ENCODE data around the gene AMH.
A peak's percentile ranks its signal among the peaks of the same experiment; 100 is the strongest.

Gene AMH

DNA sequence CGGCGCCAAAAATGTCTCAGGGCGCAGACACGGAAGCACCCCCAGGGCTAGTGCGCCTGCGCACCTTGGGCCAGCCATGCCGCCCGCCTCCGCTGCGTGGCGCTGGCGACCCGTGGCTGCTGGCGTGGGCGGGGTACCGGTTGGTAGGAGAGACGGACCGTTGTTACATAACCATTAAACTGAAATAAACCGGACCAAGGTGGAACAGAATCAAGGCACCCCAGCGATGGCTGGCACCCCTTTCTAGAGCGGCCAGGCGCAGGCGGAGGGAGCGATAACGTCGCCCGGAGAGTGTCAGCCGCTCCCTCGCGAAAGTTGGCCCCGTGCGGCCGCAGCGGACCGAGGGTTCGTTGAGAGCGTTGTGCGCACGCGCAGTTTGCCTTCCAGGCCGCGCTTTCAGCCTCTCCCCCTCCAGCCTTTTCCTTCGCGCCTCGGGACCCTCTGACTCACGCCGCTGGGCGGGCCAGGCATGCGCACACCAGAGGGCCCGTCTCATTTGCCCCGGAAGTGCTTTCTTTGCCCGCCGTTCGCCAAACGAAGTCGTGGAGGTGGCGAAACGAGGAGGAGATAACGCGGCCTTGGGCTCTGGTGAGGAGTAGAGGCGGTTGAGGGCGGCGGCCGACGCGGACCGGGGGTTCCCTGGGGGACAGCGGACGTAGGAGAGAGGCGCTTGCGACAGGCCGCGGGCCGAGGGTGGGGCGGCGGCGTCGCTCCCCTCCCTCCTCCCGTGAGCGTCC, 12.6 kb upstream of the AMH start, which contains the start of the genes PLEKHJ1 and SF3A2 (continued):
- TF ChIP-seq ZNF18 (tag by site-specific recombination; IDR thresholded peaks at IDR 0.05) (0 out of 2 replicates have a peak, but pooled peaks have one; percentile 13), ZNF302 (tag by site-specific recombination; IDR thresholded peaks at IDR 0.05; ENCODE audit: low read depth) (no peak), SP2 (tag by site-specific recombination; IDR thresholded peaks at IDR 0.05) (peak; percentile 96), ZNF513 (tag by site-specific recombination; IDR thresholded peaks at IDR 0.05) (no peak), ZNF350 (tag by site-specific recombination; IDR thresholded peaks at IDR 0.05) (no peak), REPIN1 (tag by site-specific recombination; IDR thresholded peaks at IDR 0.05; ENCODE audit: low read depth) (0 out of 2 replicates have a peak, but pooled peaks have one; percentile 36), ZNF830 (tag by site-specific recombination; IDR thresholded peaks at IDR 0.05; ENCODE audit: low read depth) (no peak), FEZF1 (tag by site-specific recombination; IDR thresholded peaks at IDR 0.05) (no peak), ZNF169 (tag by site-specific recombination; IDR thresholded peaks at IDR 0.05) (no peak), WT1 (tag by site-specific recombination; IDR thresholded peaks at IDR 0.05) (no peak), ZNF266 (tag by site-specific recombination; IDR thresholded peaks at IDR 0.05; ENCODE audit: low read depth) (no peak), EGR2 (tag by site-specific recombination; IDR thresholded peaks at IDR 0.05; ENCODE audit: low read depth) (peak; percentile 81), ZNF221 (tag by site-specific recombination; IDR thresholded peaks at IDR 0.05; ENCODE audit: borderline replicate concordance) (no peak), ZNF670 (tag by site-specific recombination; IDR thresholded peaks at IDR 0.05; ENCODE audit: low read depth) (no peak), KLF16 (tag by site-specific recombination; IDR thresholded peaks at IDR 0.05) (peak; percentile 84), ZNF366 (tag by site-specific recombination; conservative IDR thresholded peaks at IDR 0.05) (peak; percentile 47; the same call in 1 of the 2 replicates), TRIM28 (IDR thresholded peaks at IDR 0.05; ENCODE audit: borderline replicate concordance, low read length) (no peak), BCL11A (tag by site-specific recombination; IDR thresholded peaks at IDR 0.05; ENCODE audit: low read depth) (no peak), ZNF521 (tag by site-specific recombination; IDR thresholded peaks at IDR 0.05) (no peak), ZNF791 (tag by site-specific recombination; IDR thresholded peaks at IDR 0.05) (no peak), TSHZ1 (tag by site-specific recombination; IDR thresholded peaks at IDR 0.05; ENCODE audit: borderline replicate concordance) (no peak), ZNF473 (tag by site-specific recombination; IDR thresholded peaks at IDR 0.05) (no peak), ZNF544 (tag by site-specific recombination; IDR thresholded peaks at IDR 0.05) (no peak), ZNF423 (tag by site-specific recombination; IDR thresholded peaks at IDR 0.05) (no peak)
- TF ChIP-seq, protein P1, sequence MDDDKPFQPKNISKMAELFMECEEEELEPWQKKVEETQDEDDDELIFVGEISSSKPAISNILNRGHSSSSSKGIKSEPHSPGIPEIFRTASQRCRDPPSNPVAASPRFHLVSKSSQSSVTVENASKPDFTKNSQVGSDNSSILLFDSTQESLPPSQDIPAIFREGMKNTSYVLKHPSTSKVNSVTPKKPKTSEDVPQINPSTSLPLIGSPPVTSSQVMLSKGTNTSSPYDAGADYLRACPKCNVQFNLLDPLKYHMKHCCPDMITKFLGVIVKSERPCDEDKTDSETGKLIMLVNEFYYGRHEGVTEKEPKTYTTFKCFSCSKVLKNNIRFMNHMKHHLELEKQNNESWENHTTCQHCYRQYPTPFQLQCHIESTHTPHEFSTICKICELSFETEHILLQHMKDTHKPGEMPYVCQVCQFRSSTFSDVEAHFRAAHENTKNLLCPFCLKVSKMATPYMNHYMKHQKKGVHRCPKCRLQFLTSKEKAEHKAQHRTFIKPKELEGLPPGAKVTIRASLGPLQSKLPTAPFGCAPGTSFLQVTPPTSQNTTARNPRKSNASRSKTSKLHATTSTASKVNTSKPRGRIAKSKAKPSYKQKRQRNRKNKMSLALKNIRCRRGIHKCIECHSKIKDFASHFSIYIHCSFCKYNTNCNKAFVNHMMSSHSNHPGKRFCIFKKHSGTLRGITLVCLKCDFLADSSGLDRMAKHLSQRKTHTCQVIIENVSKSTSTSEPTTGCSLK (tag by site-specific recombination; IDR thresholded peaks at IDR 0.05), result no peak
- TF ChIP-seq, protein P2, sequence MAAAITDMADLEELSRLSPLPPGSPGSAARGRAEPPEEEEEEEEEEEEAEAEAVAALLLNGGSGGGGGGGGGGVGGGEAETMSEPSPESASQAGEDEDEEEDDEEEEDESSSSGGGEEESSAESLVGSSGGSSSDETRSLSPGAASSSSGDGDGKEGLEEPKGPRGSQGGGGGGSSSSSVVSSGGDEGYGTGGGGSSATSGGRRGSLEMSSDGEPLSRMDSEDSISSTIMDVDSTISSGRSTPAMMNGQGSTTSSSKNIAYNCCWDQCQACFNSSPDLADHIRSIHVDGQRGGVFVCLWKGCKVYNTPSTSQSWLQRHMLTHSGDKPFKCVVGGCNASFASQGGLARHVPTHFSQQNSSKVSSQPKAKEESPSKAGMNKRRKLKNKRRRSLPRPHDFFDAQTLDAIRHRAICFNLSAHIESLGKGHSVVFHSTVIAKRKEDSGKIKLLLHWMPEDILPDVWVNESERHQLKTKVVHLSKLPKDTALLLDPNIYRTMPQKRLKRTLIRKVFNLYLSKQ (tag by site-specific recombination; IDR thresholded peaks at IDR 0.05; ENCODE audit: borderline replicate concordance), result no peak

All from HEK293 (cell line).